ENCODE results near the gene ACSL3. TPM values are rescaled to one million over a fixed set of nuclear protein-coding genes. Genes with fewer than 3 reads are reported as not detected.
A peak's percentile ranks its signal among the peaks of the same experiment; 100 is the strongest.
"Not testable (repeated sequence)": the region's sequence is repeated elsewhere in the genome, so short reads cannot be mapped to it uniquely, and the experiment has no call there.

ACSL3 gene
- total RNA-seq, 1 experiment from 2014 or later: 98.5 TPM

- H3K79me2 ChIP-seq (ENCODE audit: low read length); H4K20me1 ChIP-seq (ENCODE audit: insufficient read depth, low read depth, low read length); H3K27ac ChIP-seq (ENCODE audit: low read length); H3K27me3 ChIP-seq (ENCODE audit: low read length); DNase-seq; H3K36me3 ChIP-seq (ENCODE audit: insufficient read depth, low read length); H3K9me2 ChIP-seq (replicated peaks; ENCODE audit: insufficient read depth, low read length); H3K4me3 ChIP-seq (ENCODE audit: low read length); H3K4me2 ChIP-seq (ENCODE audit: low read depth, low read length, poor library complexity, severe bottlenecking); H3K9ac ChIP-seq (ENCODE audit: low read length); H2AFZ ChIP-seq (ENCODE audit: low read length); H3K9me3 ChIP-seq (ENCODE audit: low read length); H3K4me1 ChIP-seq (ENCODE audit: low read length): not testable (repeated sequence)
These were observed 15.5 kb upstream of the ACSL3 start for GRCh38 chr2:222845314-222845713.

GRCh38 chr2:222846003-222846402 is 14.8 kb upstream of the ACSL3 start:
- no peak for DNase-seq
- H3K79me2 ChIP-seq (ENCODE audit: low read length): no peaks in the 10 kb centered on the region
- H3K36me3 ChIP-seq (ENCODE audit: insufficient read depth, low read length): no peaks in the 10 kb centered on the region
- H2AFZ ChIP-seq (ENCODE audit: low read length): no peak overlapping the region
- no peaks in the 10 kb centered on the region for H3K9me3 ChIP-seq (ENCODE audit: low read length)
- no peak overlapping the region for H3K9ac ChIP-seq (ENCODE audit: low read length)
- no peaks in the 10 kb centered on the region for H3K9me2 ChIP-seq (replicated peaks; ENCODE audit: insufficient read depth, low read length)
- no peak overlapping the region for H3K4me2 ChIP-seq (ENCODE audit: low read depth, low read length, poor library complexity, severe bottlenecking)
- H3K27ac ChIP-seq (ENCODE audit: low read length): no peak overlapping the region
- H3K4me3 ChIP-seq (ENCODE audit: low read length): no peak overlapping the region
- H3K4me1 ChIP-seq (ENCODE audit: low read length): peaks cover 8% of the 10 kb centered on the region
- no peaks in the 10 kb centered on the region for H3K27me3 ChIP-seq (ENCODE audit: low read length)
- no peaks in the 10 kb centered on the region for H4K20me1 ChIP-seq (ENCODE audit: insufficient read depth, low read depth, low read length)

- H3K4me2 ChIP-seq (ENCODE audit: low read depth, low read length, poor library complexity, severe bottlenecking); DNase-seq; H4K20me1 ChIP-seq (ENCODE audit: insufficient read depth, low read depth, low read length); H3K79me2 ChIP-seq (ENCODE audit: low read length); H3K27me3 ChIP-seq (ENCODE audit: low read length); H3K9me3 ChIP-seq (ENCODE audit: low read length); H3K4me1 ChIP-seq (ENCODE audit: low read length); H3K36me3 ChIP-seq (ENCODE audit: insufficient read depth, low read length); H3K27ac ChIP-seq (ENCODE audit: low read length); H2AFZ ChIP-seq (ENCODE audit: low read length); H3K4me3 ChIP-seq (ENCODE audit: low read length); H3K9me2 ChIP-seq (replicated peaks; ENCODE audit: insufficient read depth, low read length); H3K9ac ChIP-seq (ENCODE audit: low read length): not testable (repeated sequence)
These were observed 12.8 kb upstream of the ACSL3 start for GRCh38 chr2:222848031-222848430.

GRCh38 chr2:222848862-222849261 is 12.0 kb upstream of the ACSL3 start:
- Histone ChIP-seq H3K4me3 (ENCODE audit: low read length) (no peak overlapping the region), H4K20me1 (ENCODE audit: insufficient read depth, low read depth, low read length) (no peaks in the 10 kb centered on the region), H3K4me1 (ENCODE audit: low read length) (peaks cover 8% of the 10 kb centered on the region), H3K4me2 (ENCODE audit: low read depth, low read length, poor library complexity, severe bottlenecking) (no peak overlapping the region), H3K27me3 (ENCODE audit: low read length) (no peaks in the 10 kb centered on the region), H3K9me2 (replicated peaks; ENCODE audit: insufficient read depth, low read length) (no peaks in the 10 kb centered on the region), H2AFZ (ENCODE audit: low read length) (no peak overlapping the region), H3K9me3 (ENCODE audit: low read length) (no peaks in the 10 kb centered on the region), H3K79me2 (ENCODE audit: low read length) (no peaks in the 10 kb centered on the region), H3K27ac (ENCODE audit: low read length) (no peak overlapping the region), H3K36me3 (ENCODE audit: insufficient read depth, low read length) (no peaks in the 10 kb centered on the region), H3K9ac (ENCODE audit: low read length) (no peak overlapping the region)
- no peak for DNase-seq

GRCh38 chr2:222851956-222852617 is 8.7 kb upstream of the ACSL3 start:
- H2AFZ ChIP-seq (ENCODE audit: low read length): no peak overlapping the region
- H3K79me2 ChIP-seq (ENCODE audit: low read length): no peaks in the 10 kb centered on the region
- H3K4me1 ChIP-seq (ENCODE audit: low read length): peaks cover 8% of the 10 kb centered on the region
- H3K9ac ChIP-seq (ENCODE audit: low read length): no peak overlapping the region
- no peaks in the 10 kb centered on the region for H3K9me2 ChIP-seq (replicated peaks; ENCODE audit: insufficient read depth, low read length)
- no peaks in the 10 kb centered on the region for H3K27me3 ChIP-seq (ENCODE audit: low read length)
- no peaks in the 10 kb centered on the region for H4K20me1 ChIP-seq (ENCODE audit: insufficient read depth, low read depth, low read length)
- no peak for DNase-seq
- H3K4me3 ChIP-seq (ENCODE audit: low read length): no peak overlapping the region
- no peaks in the 10 kb centered on the region for H3K36me3 ChIP-seq (ENCODE audit: insufficient read depth, low read length)
- H3K4me2 ChIP-seq (ENCODE audit: low read depth, low read length, poor library complexity, severe bottlenecking): no peak overlapping the region
- H3K9me3 ChIP-seq (ENCODE audit: low read length): no peaks in the 10 kb centered on the region
- no peak overlapping the region for H3K27ac ChIP-seq (ENCODE audit: low read length)

- no peak overlapping the region for H3K27ac ChIP-seq (ENCODE audit: low read length)
- no peaks in the 10 kb centered on the region for H3K27me3 ChIP-seq (ENCODE audit: low read length)
- H3K9me3 ChIP-seq (ENCODE audit: low read length): no peaks in the 10 kb centered on the region
- no peaks in the 10 kb centered on the region for H4K20me1 ChIP-seq (ENCODE audit: insufficient read depth, low read depth, low read length)
- H3K4me1 ChIP-seq (ENCODE audit: low read length): peaks cover 14% of the 10 kb centered on the region
- no peak overlapping the region for H3K4me3 ChIP-seq (ENCODE audit: low read length)
- H2AFZ ChIP-seq (ENCODE audit: low read length): no peak overlapping the region
- no peak overlapping the region for H3K9ac ChIP-seq (ENCODE audit: low read length)
- no peak overlapping the region for H3K4me2 ChIP-seq (ENCODE audit: low read depth, low read length, poor library complexity, severe bottlenecking)
- H3K79me2 ChIP-seq (ENCODE audit: low read length): no peaks in the 10 kb centered on the region
- DNase-seq: no peak
- H3K36me3 ChIP-seq (ENCODE audit: insufficient read depth, low read length): no peaks in the 10 kb centered on the region
- no peaks in the 10 kb centered on the region for H3K9me2 ChIP-seq (replicated peaks; ENCODE audit: insufficient read depth, low read length)
These were observed 5.8 kb upstream of the ACSL3 start for GRCh38 chr2:222854773-222855700.

GRCh38 chr2:222859786-222860612 is 837 bp upstream of the ACSL3 start:
- Histone ChIP-seq H3K27ac (ENCODE audit: low read length) (no peak overlapping the region), H2AFZ (ENCODE audit: low read length) (peak overlapping the region; percentile 57), H3K9me3 (ENCODE audit: low read length) (no peaks in the 10 kb centered on the region), H3K4me2 (ENCODE audit: low read depth, low read length, poor library complexity, severe bottlenecking) (peak overlapping the region; percentile 79), H3K79me2 (ENCODE audit: low read length) (peaks cover 41% of the 10 kb centered on the region), H3K4me3 (ENCODE audit: low read length) (peak overlapping the region; percentile 70), H3K9me2 (replicated peaks; ENCODE audit: insufficient read depth, low read length) (no peaks in the 10 kb centered on the region), H3K4me1 (ENCODE audit: low read length) (peaks cover 42% of the 10 kb centered on the region), H3K36me3 (ENCODE audit: insufficient read depth, low read length) (no peaks in the 10 kb centered on the region), H4K20me1 (ENCODE audit: insufficient read depth, low read depth, low read length) (peaks cover 37% of the 10 kb centered on the region), H3K27me3 (ENCODE audit: low read length) (no peaks in the 10 kb centered on the region), H3K9ac (ENCODE audit: low read length) (peak overlapping the region; percentile 50)
- DNase-seq: peak; percentile 41

All from Karpas-422 (cell line).